ENCODE data around the gene RUFY3.

Gene RUFY3

DNA sequence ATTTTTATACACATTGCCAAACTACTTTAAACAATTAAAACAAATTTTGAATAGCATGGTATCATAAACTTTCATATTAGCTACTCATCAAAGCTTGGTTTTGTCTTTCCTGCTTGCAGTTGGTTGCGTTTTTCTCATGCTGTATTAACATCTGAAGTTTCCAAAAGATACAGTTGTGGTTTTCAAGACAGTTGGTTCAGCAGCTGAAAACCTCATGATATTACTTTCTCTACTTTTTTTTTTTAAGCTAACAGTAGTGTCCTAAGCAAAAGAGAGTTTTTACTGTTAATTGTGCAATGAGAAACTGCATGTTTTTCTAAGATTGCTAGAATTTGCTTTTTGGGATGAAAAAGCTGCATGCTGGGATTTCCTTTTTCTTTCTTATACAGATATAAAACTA lies 15.2 kb downstream of the RUFY3 start:
- Histone ChIP-seq H3K9me3 (ENCODE audit: severe bottlenecking) (no peaks in the 10 kb centered on the region), H3K36me3 (no peaks in the 10 kb centered on the region), H3K27ac (no peak overlapping the region), H3K4me3 (ENCODE audit: low read depth, low read length) (no peak overlapping the region), H3K27me3 (ENCODE audit: insufficient read depth, low read depth, severe bottlenecking) (no peaks in the 10 kb centered on the region)
- no peak for DNase-seq
- no peak for TF ChIP-seq CTCF (IDR thresholded peaks at IDR 0.05; ENCODE audit: low read depth, low read length)

DNA sequence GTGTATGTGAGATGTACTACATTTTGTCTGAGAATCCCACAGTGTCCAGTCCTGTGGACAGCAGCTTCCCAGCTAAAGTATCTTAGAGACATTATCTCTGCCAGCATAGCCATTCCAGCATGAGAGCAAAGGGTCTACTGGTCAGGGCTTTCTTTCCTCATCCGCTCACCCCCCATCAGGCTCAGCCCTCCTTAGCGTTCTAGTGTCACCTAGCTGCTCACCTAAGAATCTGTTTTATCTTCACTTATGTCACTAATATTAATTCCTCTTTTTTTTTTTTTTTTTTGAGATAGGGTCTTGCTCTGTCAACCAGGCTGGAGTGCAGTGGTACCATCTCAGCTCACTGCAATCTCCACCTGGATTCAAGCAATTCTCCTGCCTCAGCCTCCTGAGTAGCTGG lies 15.6 kb downstream of the RUFY3 start:
- Histone ChIP-seq H3K9me3 (ENCODE audit: severe bottlenecking) (no peaks in the 10 kb centered on the region), H3K36me3 (no peaks in the 10 kb centered on the region), H3K27ac (no peak overlapping the region), H3K4me3 (ENCODE audit: low read depth, low read length) (no peak overlapping the region), H3K27me3 (ENCODE audit: insufficient read depth, low read depth, severe bottlenecking) (no peaks in the 10 kb centered on the region)
- no peak for TF ChIP-seq CTCF (IDR thresholded peaks at IDR 0.05; ENCODE audit: low read depth, low read length)
- DNase-seq = no peak

GRCh38 chr4:70739496-70740337 lies 18.0 kb downstream of the RUFY3 start:
- no peak for DNase-seq
- Histone ChIP-seq H3K27me3 (ENCODE audit: insufficient read depth, low read depth, severe bottlenecking) (no peaks in the 10 kb centered on the region), H3K27ac (peak overlapping the region; percentile 47), H3K36me3 (no peaks in the 10 kb centered on the region), H3K4me3 (ENCODE audit: low read depth, low read length) (no peak overlapping the region), H3K9me3 (ENCODE audit: severe bottlenecking) (no peaks in the 10 kb centered on the region)
- no peak for TF ChIP-seq CTCF (IDR thresholded peaks at IDR 0.05; ENCODE audit: low read depth, low read length)

GRCh38 chr4:70741867-70742658 lies 20.3 kb downstream of the RUFY3 start:
- TF ChIP-seq CTCF (IDR thresholded peaks at IDR 0.05; ENCODE audit: low read depth, low read length) = no peak
- no peak overlapping the region for H3K4me3 ChIP-seq (ENCODE audit: low read depth, low read length)
- no peak overlapping the region for H3K27ac ChIP-seq
- no peaks in the 10 kb centered on the region for H3K36me3 ChIP-seq
- no peaks in the 10 kb centered on the region for H3K9me3 ChIP-seq (ENCODE audit: severe bottlenecking)
- no peak for DNase-seq
- no peaks in the 10 kb centered on the region for H3K27me3 ChIP-seq (ENCODE audit: insufficient read depth, low read depth, severe bottlenecking)

DNA sequence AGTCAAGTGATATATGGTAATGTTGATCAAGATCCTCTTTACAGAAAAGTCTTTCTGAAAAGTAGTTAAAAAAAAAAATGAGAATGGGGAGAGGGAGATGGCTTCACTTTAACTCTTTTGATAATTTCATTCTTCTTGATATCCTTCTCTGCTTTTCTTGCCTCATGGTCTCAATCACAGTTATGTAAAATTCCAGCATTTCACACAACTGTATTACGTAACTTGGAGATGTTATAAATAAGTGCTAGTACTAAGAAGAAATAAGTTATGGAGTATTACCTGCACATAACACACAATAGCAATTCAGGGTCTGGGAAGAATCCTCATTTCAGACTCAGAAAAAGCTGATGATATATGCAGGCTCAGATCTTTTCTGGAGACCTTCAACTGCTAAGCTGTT lies 22.0 kb downstream of the RUFY3 start:
- TF ChIP-seq CTCF (IDR thresholded peaks at IDR 0.05; ENCODE audit: low read depth, low read length) = no peak
- no peaks in the 10 kb centered on the region for H3K9me3 ChIP-seq (ENCODE audit: severe bottlenecking)
- no peaks in the 10 kb centered on the region for H3K36me3 ChIP-seq
- no peak for DNase-seq
- no peak overlapping the region for H3K27ac ChIP-seq
- no peaks in the 10 kb centered on the region for H3K27me3 ChIP-seq (ENCODE audit: insufficient read depth, low read depth, severe bottlenecking)
- H3K4me3 ChIP-seq (ENCODE audit: low read depth, low read length) = no peak overlapping the region

Measured in WERI-Rb-1 (cell line).